Neuronal stem cell (in vitro differentiated cells): ENCODE data around the gene PFDN1.
A peak's percentile ranks its signal among the peaks of the same experiment; 100 is the strongest.
"Not testable (repeated sequence)": the region's sequence is repeated elsewhere in the genome, so short reads cannot be mapped to it uniquely, and the experiment has no call there.

ENCODE experiments used
- DNase-seq: peaks from one replicate; pipeline ENCODE4 v3.0.0-alpha.2; 2013; ENCODE audit warnings: low spot score
- H2AFZ ChIP-seq: one replicate; pipeline ENCODE4 v1.6.1; 2013; ENCODE audit warnings: mild to moderate bottlenecking, low read length, inconsistent platforms
- H2AK5ac ChIP-seq: 2 replicates; pipeline ENCODE4 v1.6.1; 2013; ENCODE audit warnings: low read depth, mild to moderate bottlenecking, inconsistent platforms, low read length, moderate library complexity, mixed read lengths
- H2BK120ac ChIP-seq: 2 replicates; pipeline ENCODE4 v1.6.1; 2013; ENCODE audit warnings: low read depth, mild to moderate bottlenecking, inconsistent platforms, low read length, moderate library complexity, mixed read lengths
- H2BK12ac ChIP-seq: one replicate; pipeline ENCODE4 v1.6.1; 2013; ENCODE audit warnings: low read length, inconsistent platforms
- H2BK15ac ChIP-seq: 2 replicates; pipeline ENCODE4 v1.6.1; 2013; ENCODE audit warnings: mild to moderate bottlenecking, low read length, inconsistent platforms, mixed read lengths
- H2BK5ac ChIP-seq: one replicate; pipeline ENCODE4 v1.6.1; 2013; ENCODE audit warnings: inconsistent platforms, mild to moderate bottlenecking, low read length, moderate library complexity
- H3K14ac ChIP-seq: one replicate; pipeline ENCODE4 v1.6.1; 2013; ENCODE audit warnings: low read length, inconsistent platforms
- H3K18ac ChIP-seq: 2 replicates; pipeline ENCODE4 v1.6.1; 2013; ENCODE audit warnings: low read length, inconsistent platforms
- H3K23ac ChIP-seq: 2 replicates; pipeline ENCODE4 v1.6.1; 2013; ENCODE audit warnings: low read depth, mild to moderate bottlenecking, mixed read lengths, low read length, inconsistent platforms; ENCODE audit not compliant: poor library complexity
- H3K27ac ChIP-seq: replicated peaks from 3 replicates; pipeline ENCODE4 v1.5.1; 2013; ENCODE audit warnings: low read length, inconsistent platforms
- H3K27me3 ChIP-seq, 3 experiments: 2 replicates each; pipeline ENCODE4 v1.6.1; 2013; ENCODE audit warnings: low read length in 3 of 3, mild to moderate bottlenecking in 2 of 3, inconsistent platforms in 1 of 3, low read depth in 1 of 3, mixed read lengths in 1 of 3, moderate library complexity in 1 of 3; ENCODE audit not compliant: control insufficient read depth in 3 of 3, insufficient read depth in 3 of 3
- H3K36me3 ChIP-seq, 2 donors: replicated peaks in 1 of 2; 2 replicates each; pipeline ENCODE4 v1.6.1; 2013; ENCODE audit warnings: low read length in 2 of 2; ENCODE audit not compliant: control insufficient read depth in 2 of 2, insufficient read depth in 2 of 2
- H3K4ac ChIP-seq: 2 replicates; pipeline ENCODE4 v1.6.1; 2013; ENCODE audit warnings: inconsistent platforms, mild to moderate bottlenecking, low read length, moderate library complexity
- H3K4me1 ChIP-seq, 2 donors: 1 replicate in 1 of 2; 2 replicates in 1 of 2; pipeline ENCODE4 v1.6.1; 2013; ENCODE audit warnings: low read length in 2 of 2, low read depth in 1 of 2; ENCODE audit not compliant: control insufficient read depth in 2 of 2, insufficient read depth in 1 of 2
- H3K4me2 ChIP-seq: one replicate; pipeline ENCODE4 v1.6.1; 2013; ENCODE audit warnings: mild to moderate bottlenecking, low read length, inconsistent platforms; ENCODE audit not compliant: insufficient read depth, poor library complexity, severe bottlenecking
- H3K4me3 ChIP-seq, 2 donors: 2 replicates each; pipeline ENCODE4 v1.5.1; 2013; ENCODE audit warnings: low read length in 2 of 2, mild to moderate bottlenecking in 2 of 2, inconsistent platforms in 1 of 2, moderate library complexity in 1 of 2
- H3K79me1 ChIP-seq: one replicate; pipeline ENCODE4 v1.6.1; 2013; ENCODE audit warnings: low read depth, mild to moderate bottlenecking, inconsistent platforms, low read length, moderate library complexity
- H3K9ac ChIP-seq: one replicate; pipeline ENCODE4 v1.6.1; 2013; ENCODE audit warnings: mild to moderate bottlenecking, low read depth, low read length, inconsistent platforms; ENCODE audit not compliant: poor library complexity
- H3K9me3 ChIP-seq, 2 donors: replicated peaks in 1 of 2; 2 replicates each; pipeline versions ENCODE3 to v1.6.1; 2013; ENCODE audit warnings: low read length in 2 of 2, mild to moderate bottlenecking in 2 of 2, inconsistent platforms in 1 of 2, low read depth in 1 of 2, mixed read lengths in 1 of 2, moderate library complexity in 1 of 2; ENCODE audit not compliant: control insufficient read depth in 2 of 2, insufficient read depth in 1 of 2
- H4K8ac ChIP-seq: one replicate; pipeline ENCODE4 v1.6.1; 2013; ENCODE audit warnings: low read depth, mild to moderate bottlenecking, inconsistent platforms, low read length, moderate library complexity
- H4K91ac ChIP-seq: one replicate; pipeline ENCODE4 v1.6.1; 2013; ENCODE audit warnings: low read length, low read depth, mild to moderate bottlenecking, inconsistent platforms; ENCODE audit not compliant: poor library complexity
- whole genome bisulfite sequencing, 2 donors: extraction: QIAGEN DNeasy Blood & Tissue Kit; methylation state at CpG; one replicate each; pipeline ENCODE4 v1.1.7; 2013; ENCODE audit warnings: missing lambda C conversion rate in 2 of 2, mixed read lengths in 1 of 2; ENCODE audit not compliant: insufficient read length in 2 of 2, insufficient replicate concordance in 1 of 2; ENCODE audit errors: extremely low coverage in 2 of 2; 5-methylcytosine and 5-hydroxymethylcytosine counted together

Gene PFDN1

DNA sequence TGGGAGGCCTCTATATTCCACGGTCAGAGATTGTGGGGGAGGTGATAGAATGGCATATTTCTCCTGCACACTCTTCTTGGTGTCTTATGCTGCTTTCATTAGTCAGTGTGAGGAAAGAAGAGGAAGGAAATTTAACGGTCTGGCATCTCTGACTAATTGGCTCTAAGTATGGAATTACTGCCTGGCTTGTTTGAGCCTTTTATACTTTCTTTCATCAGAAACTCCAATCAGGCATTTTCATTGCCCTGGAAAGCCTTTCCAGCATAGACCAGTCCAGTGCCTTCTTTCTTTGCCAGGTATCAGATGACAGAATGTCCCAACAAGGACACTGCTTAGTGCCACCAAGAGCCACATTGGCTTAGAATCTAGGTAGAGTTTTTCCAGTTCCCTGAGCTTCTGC is 97.7 kb downstream of the PFDN1 start:
- H3K14ac ChIP-seq = no peak overlapping the region
- no CpG with 5 or more reads among the region's 2 CpGs for WGBS, 2 donors
- no peak overlapping the region for H2AFZ ChIP-seq
- no peak overlapping the region for H4K8ac ChIP-seq
- peak overlapping the region; percentile 7 for H3K27ac ChIP-seq
- no peak for DNase-seq
- no peak overlapping the region for H3K23ac ChIP-seq
- no peak overlapping the region for H2BK5ac ChIP-seq
- no peak overlapping the region for H3K18ac ChIP-seq
- no peak overlapping the region for H3K4me3 ChIP-seq
- H3K9me3 ChIP-seq = no peaks in the 10 kb centered on the region
- no peak overlapping the region for H3K4ac ChIP-seq
- H2BK15ac ChIP-seq = no peak overlapping the region
- H4K91ac ChIP-seq = no peak overlapping the region
- no peaks in the 10 kb centered on the region for H3K79me1 ChIP-seq
- no peak overlapping the region for H3K9ac ChIP-seq
- peaks cover 0 to 13% of the 10 kb centered on the region in 2 donors for H3K4me1 ChIP-seq
- H2BK12ac ChIP-seq = no peak overlapping the region
- H2BK120ac ChIP-seq = no peak overlapping the region
- no peaks in the 10 kb centered on the region for H3K36me3 ChIP-seq
- H3K4me2 ChIP-seq = no peak overlapping the region
- H2AK5ac ChIP-seq = no peak overlapping the region
- no peaks in the 10 kb centered on the region for H3K27me3 ChIP-seq

DNA sequence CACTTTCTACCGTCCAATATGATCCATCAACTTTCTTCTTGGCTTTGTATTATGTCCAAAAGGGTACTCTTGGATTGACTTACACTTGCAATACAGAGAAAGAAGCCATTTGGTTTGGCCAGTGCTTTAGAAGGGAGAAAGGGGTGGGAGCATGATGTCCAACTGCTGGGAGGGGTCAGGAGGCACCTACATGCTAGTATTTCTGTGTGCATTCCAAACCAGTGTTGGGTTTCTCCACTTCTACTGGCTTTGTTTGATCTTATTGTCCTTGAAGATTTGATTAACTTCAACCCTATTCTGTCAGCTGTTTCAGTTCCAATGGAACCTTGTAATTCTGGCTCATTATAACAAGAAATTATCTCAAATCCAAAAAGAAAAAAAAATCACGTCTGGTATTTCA is 100.3 kb downstream of the PFDN1 start:
- H2AK5ac ChIP-seq = no peak overlapping the region
- H3K4ac ChIP-seq = no peak overlapping the region
- no peak overlapping the region for H2AFZ ChIP-seq
- H4K91ac ChIP-seq = no peak overlapping the region
- H3K9me3 ChIP-seq = no peaks in the 10 kb centered on the region
- no peak overlapping the region for H3K18ac ChIP-seq
- H3K4me1 ChIP-seq = peaks cover 0 to 13% of the 10 kb centered on the region in 2 donors
- no peak overlapping the region for H3K23ac ChIP-seq
- no peak overlapping the region for H3K14ac ChIP-seq
- H2BK15ac ChIP-seq = no peak overlapping the region
- H3K4me3 ChIP-seq = no peak overlapping the region
- no peak overlapping the region for H3K27ac ChIP-seq
- H3K9ac ChIP-seq = no peak overlapping the region
- no peak overlapping the region for H2BK120ac ChIP-seq
- no peaks in the 10 kb centered on the region for H3K36me3 ChIP-seq
- no peak for DNase-seq
- H2BK12ac ChIP-seq = no peak overlapping the region
- no peaks in the 10 kb centered on the region for H3K27me3 ChIP-seq
- WGBS, 2 donors = no CpG with 5 or more reads among the region's 2 CpGs
- no peaks in the 10 kb centered on the region for H3K79me1 ChIP-seq
- H3K4me2 ChIP-seq = no peak overlapping the region
- H2BK5ac ChIP-seq = no peak overlapping the region
- H4K8ac ChIP-seq = no peak overlapping the region

GRCh38 chr5:140202078-140202477 is 100.8 kb downstream of the PFDN1 start:
- H3K9me3 ChIP-seq = no peaks in the 10 kb centered on the region
- no peak overlapping the region for H3K4me2 ChIP-seq
- no peak overlapping the region for H2AFZ ChIP-seq
- H3K9ac ChIP-seq = no peak overlapping the region
- no peak overlapping the region for H2BK5ac ChIP-seq
- H3K27ac ChIP-seq = no peak overlapping the region
- no peak overlapping the region for H4K91ac ChIP-seq
- no peak overlapping the region for H2BK15ac ChIP-seq
- H3K23ac ChIP-seq = no peak overlapping the region
- no peak for DNase-seq
- no peak overlapping the region for H3K4me3 ChIP-seq
- H3K4me1 ChIP-seq = peaks cover 0 to 13% of the 10 kb centered on the region in 2 donors
- no peak overlapping the region for H3K4ac ChIP-seq
- no peak overlapping the region for H2AK5ac ChIP-seq
- H3K79me1 ChIP-seq = no peaks in the 10 kb centered on the region
- H2BK12ac ChIP-seq = no peak overlapping the region
- no peak overlapping the region for H3K18ac ChIP-seq
- H3K36me3 ChIP-seq = no peaks in the 10 kb centered on the region
- WGBS, 2 donors = no CpG with 5 or more reads among the region's 4 CpGs
- no peak overlapping the region for H4K8ac ChIP-seq
- H3K14ac ChIP-seq = no peak overlapping the region
- H2BK120ac ChIP-seq = no peak overlapping the region
- no peaks in the 10 kb centered on the region for H3K27me3 ChIP-seq

GRCh38 chr5:140198915-140199314 is 104.0 kb downstream of the PFDN1 start:
- not testable (repeated sequence) for H2BK5ac ChIP-seq, H3K36me3 ChIP-seq, H2BK12ac ChIP-seq, H3K79me1 ChIP-seq, H3K9me3 ChIP-seq, H3K4me1 ChIP-seq, H3K23ac ChIP-seq, H2AK5ac ChIP-seq, H2AFZ ChIP-seq, H3K4me2 ChIP-seq, DNase-seq, H4K8ac ChIP-seq, H2BK15ac ChIP-seq, H4K91ac ChIP-seq, H3K9ac ChIP-seq, H3K14ac ChIP-seq, H3K4me3 ChIP-seq, H3K18ac ChIP-seq, H3K4ac ChIP-seq, H3K27ac ChIP-seq, H2BK120ac ChIP-seq, H3K27me3 ChIP-seq
- no CpG with 5 or more reads among the region's 1 CpG for WGBS, 2 donors
